Measurements from ENCODE around the gene SHANK3. TPM values are rescaled to one million over a fixed set of nuclear protein-coding genes. Genes with fewer than 3 reads are reported as not detected.

Gene SHANK3
- total and polyA plus RNA-seq, 4 donors: 1.1 to 10.0 (median 5.8) TPM

- TF ChIP-seq CTCF (IDR thresholded peaks at IDR 0.05; ENCODE audit: low read depth, low read length, missing input control): no peak
- no peak for TF ChIP-seq ATF3 (IDR thresholded peaks at IDR 0.05)
Measured at GRCh38 chr22:50710886-50711285, 38.3 kb downstream of the SHANK3 start (continued).

GRCh38 chr22:50711446-50712340 is 39.1 kb downstream of the SHANK3 start:
- Histone ChIP-seq H3K4me3 (ENCODE audit: low read depth in 1 of 3, low read length in 3 of 3) (no peak overlapping the region), H3K4me1 (ENCODE audit: control insufficient read depth in 4 of 4, insufficient read depth in 4 of 4, low read length in 3 of 4) (peaks cover 0 to 16% (median 6%) of the 10 kb centered on the region in 4 donors), H3K36me3 (ENCODE audit: control insufficient read depth in 4 of 4, insufficient read depth in 3 of 4, low read depth in 1 of 4, low read length in 3 of 4) (peaks cover 0 to 20% (median 2%) of the 10 kb centered on the region in 4 donors), H3K27ac (ENCODE audit: low read depth in 1 of 2, low read length in 2 of 2) (no peak overlapping the region), H3K27me3 (ENCODE audit: control insufficient read depth in 4 of 4, insufficient read depth in 4 of 4, low read length in 3 of 4) (no peaks in the 10 kb centered on the region), H3K9ac (ENCODE audit: low read depth in 1 of 2, low read length in 2 of 2) (no peak overlapping the region), H3K9me3 (ENCODE audit: control insufficient read depth in 4 of 4, low read length in 3 of 4) (no peaks in the 10 kb centered on the region)
- no peak for DNase-seq (ENCODE audit: low spot score)
- WGBS: 90% methylated on average over 16 of the region's 16 CpGs
- TF ChIP-seq RXRA (IDR thresholded peaks at IDR 0.05) (no peak), GABPA (IDR thresholded peaks at IDR 0.05 in 1 of 2, conservative IDR thresholded peaks at IDR 0.05 in 1 of 2) (no peak), MAX (IDR thresholded peaks at IDR 0.05) (no peak), TAF1 (conservative IDR thresholded peaks at IDR 0.05) (no peak), ZBTB33 (IDR thresholded peaks at IDR 0.05) (no peak), FOXA2 (IDR thresholded peaks at IDR 0.05) (no peak), JUND (IDR thresholded peaks at IDR 0.05) (no peak), SP1 (IDR thresholded peaks at IDR 0.05) (no peak), RAD21 (IDR thresholded peaks at IDR 0.05) (no peak), HNF4A (conservative IDR thresholded peaks at IDR 0.05) (no peak), NR2F2 (IDR thresholded peaks at IDR 0.05) (no peak), CTCF (IDR thresholded peaks at IDR 0.05; ENCODE audit: low read depth, low read length, missing input control) (no peak), FOXA1 (IDR thresholded peaks at IDR 0.05) (no peak), REST (IDR thresholded peaks at IDR 0.05) (no peak), ATF3 (IDR thresholded peaks at IDR 0.05) (no peak), EGR1 (IDR thresholded peaks at IDR 0.05; ENCODE audit: low read depth in 2 of 2) (no peak), YY1 (IDR thresholded peaks at IDR 0.05) (no peak), HNF4G (IDR thresholded peaks at IDR 0.05) (no peak)

Data from liver (tissue), 9 donors.